Mononuclear cell (primary cell): Measurements from ENCODE around the gene PIK3C2G. TPM values are rescaled to one million over a fixed set of nuclear protein-coding genes. Genes with fewer than 3 reads are reported as not detected.
"Not testable (repeated sequence)": the region's sequence is repeated elsewhere in the genome, so short reads cannot be mapped to it uniquely, and the experiment has no call there.

Source experiments
- H3K27me3 ChIP-seq: 2 replicates; pipeline ENCODE4 v1.6.0; 2011; ENCODE audit warnings: low read length, control low read depth; ENCODE audit not compliant: insufficient read depth
- H3K4me1 ChIP-seq: 2 replicates; pipeline ENCODE4 v1.5.1; 2011; ENCODE audit warnings: mild to moderate bottlenecking, low read length, control low read depth; ENCODE audit not compliant: insufficient read depth
- H3K4me3 ChIP-seq: 2 replicates; pipeline ENCODE4 v1.5.1; 2011; ENCODE audit warnings: mild to moderate bottlenecking, low read length, moderate library complexity
- H3K9me3 ChIP-seq: 2 replicates; pipeline ENCODE4 v1.5.1; 2011; ENCODE audit warnings: low read depth, mild to moderate bottlenecking, control low read depth, low read length
- total RNA-seq: library from RNA; depleted of rRNA; stranded (reverse); fragments of >200 nt; gene quantifications from one replicate; pipeline ENCODE4 v1.2.3, GENCODE V29; 2012

The PIK3C2G gene, protein sequence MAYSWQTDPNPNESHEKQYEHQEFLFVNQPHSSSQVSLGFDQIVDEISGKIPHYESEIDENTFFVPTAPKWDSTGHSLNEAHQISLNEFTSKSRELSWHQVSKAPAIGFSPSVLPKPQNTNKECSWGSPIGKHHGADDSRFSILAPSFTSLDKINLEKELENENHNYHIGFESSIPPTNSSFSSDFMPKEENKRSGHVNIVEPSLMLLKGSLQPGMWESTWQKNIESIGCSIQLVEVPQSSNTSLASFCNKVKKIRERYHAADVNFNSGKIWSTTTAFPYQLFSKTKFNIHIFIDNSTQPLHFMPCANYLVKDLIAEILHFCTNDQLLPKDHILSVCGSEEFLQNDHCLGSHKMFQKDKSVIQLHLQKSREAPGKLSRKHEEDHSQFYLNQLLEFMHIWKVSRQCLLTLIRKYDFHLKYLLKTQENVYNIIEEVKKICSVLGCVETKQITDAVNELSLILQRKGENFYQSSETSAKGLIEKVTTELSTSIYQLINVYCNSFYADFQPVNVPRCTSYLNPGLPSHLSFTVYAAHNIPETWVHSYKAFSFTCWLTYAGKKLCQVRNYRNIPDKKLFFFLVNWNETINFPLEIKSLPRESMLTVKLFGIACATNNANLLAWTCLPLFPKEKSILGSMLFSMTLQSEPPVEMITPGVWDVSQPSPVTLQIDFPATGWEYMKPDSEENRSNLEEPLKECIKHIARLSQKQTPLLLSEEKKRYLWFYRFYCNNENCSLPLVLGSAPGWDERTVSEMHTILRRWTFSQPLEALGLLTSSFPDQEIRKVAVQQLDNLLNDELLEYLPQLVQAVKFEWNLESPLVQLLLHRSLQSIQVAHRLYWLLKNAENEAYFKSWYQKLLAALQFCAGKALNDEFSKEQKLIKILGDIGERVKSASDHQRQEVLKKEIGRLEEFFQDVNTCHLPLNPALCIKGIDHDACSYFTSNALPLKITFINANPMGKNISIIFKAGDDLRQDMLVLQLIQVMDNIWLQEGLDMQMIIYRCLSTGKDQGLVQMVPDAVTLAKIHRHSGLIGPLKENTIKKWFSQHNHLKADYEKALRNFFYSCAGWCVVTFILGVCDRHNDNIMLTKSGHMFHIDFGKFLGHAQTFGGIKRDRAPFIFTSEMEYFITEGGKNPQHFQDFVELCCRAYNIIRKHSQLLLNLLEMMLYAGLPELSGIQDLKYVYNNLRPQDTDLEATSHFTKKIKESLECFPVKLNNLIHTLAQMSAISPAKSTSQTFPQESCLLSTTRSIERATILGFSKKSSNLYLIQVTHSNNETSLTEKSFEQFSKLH (N-terminal part only)
- not detected for total RNA-seq

- no peaks in the 10 kb centered on the region for H3K27me3 ChIP-seq
- no peak within 1 kb of the TSS for H3K4me3 ChIP-seq
- H3K4me1 ChIP-seq = no peaks in the 10 kb centered on the region
- H3K9me3 ChIP-seq = no peaks in the 10 kb centered on the region
Measured at GRCh38 chr12:18261273-18261672, at the start of gene PIK3C2G. PIK3C2G (plus strand) TSS chr12:18261518; CDS start chr12:18282082, 20,564 bp downstream.

DNA sequence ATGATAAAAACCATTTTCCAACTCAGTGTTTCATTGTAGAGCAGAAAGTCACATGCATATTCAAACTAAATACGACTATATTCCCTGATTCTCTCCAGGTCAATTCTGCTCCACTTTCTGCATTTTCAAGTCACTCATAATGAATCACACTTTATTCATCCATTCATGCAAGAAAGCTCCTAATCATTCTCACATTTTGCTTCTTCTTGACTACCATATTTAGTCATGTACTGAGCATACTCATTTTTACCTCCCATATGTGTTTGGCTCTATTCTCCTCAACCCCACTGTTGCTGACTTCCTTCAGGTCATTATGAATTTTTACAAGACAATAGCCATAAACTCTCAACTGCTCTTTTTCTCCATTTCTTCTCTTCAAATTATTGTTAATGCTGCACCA lies 43.4 kb upstream of the PIK3C2G start:
- Histone ChIP-seq H3K27me3 (no peaks in the 10 kb centered on the region), H3K9me3 (peaks cover under 1% of the 10 kb centered on the region), H3K4me1 (no peaks in the 10 kb centered on the region), H3K4me3 (no peak overlapping the region)

DNA sequence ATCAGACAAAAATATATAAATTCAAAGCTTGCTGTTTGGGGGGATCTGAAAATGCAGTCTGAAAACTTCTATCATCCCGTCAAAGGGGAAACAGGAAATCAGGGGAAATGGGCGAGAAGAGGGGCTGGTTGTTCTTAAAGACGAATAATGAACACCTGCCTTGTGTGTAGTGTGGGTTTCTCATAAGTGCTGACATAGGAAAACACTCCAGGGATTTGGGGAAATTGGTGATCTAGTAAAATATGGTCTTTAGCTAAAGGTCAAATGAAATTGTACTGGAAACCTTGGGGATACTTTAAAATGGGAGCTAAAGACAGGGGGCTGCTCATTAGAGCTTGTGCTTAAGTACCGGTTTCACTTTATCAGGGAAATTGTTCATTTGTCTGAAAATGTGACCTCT lies 39.6 kb upstream of the PIK3C2G start:
- H3K27me3 ChIP-seq = no peaks in the 10 kb centered on the region
- no peaks in the 10 kb centered on the region for H3K4me1 ChIP-seq
- no peak overlapping the region for H3K4me3 ChIP-seq
- H3K9me3 ChIP-seq = no peaks in the 10 kb centered on the region

DNA sequence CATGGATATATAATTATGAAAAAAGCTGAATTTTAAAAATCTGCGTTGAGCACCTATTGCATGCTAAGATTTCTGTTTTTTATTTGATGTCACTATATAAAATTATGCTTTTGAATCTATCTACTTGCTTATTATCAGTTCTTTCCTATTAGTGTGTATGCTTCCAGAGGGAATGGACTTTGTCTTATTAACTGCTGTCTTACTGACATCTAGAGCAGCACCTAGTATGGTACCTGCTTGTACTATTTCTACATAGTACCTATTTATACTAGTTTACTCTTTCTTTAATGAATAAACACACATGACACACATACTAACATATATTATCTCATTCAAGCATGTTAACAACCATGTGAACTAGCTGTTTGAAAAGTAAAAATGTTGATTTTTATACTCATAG lies 38.6 kb upstream of the PIK3C2G start:
- H3K4me1 ChIP-seq = no peaks in the 10 kb centered on the region
- no peaks in the 10 kb centered on the region for H3K27me3 ChIP-seq
- H3K9me3 ChIP-seq = no peaks in the 10 kb centered on the region
- H3K4me3 ChIP-seq = no peak overlapping the region

- no peaks in the 10 kb centered on the region for H3K9me3 ChIP-seq
- H3K4me3 ChIP-seq = no peak overlapping the region
- H3K27me3 ChIP-seq = no peaks in the 10 kb centered on the region
- no peaks in the 10 kb centered on the region for H3K4me1 ChIP-seq
Measured at GRCh38 chr12:18224745-18225144, 36.6 kb upstream of the PIK3C2G start.

DNA sequence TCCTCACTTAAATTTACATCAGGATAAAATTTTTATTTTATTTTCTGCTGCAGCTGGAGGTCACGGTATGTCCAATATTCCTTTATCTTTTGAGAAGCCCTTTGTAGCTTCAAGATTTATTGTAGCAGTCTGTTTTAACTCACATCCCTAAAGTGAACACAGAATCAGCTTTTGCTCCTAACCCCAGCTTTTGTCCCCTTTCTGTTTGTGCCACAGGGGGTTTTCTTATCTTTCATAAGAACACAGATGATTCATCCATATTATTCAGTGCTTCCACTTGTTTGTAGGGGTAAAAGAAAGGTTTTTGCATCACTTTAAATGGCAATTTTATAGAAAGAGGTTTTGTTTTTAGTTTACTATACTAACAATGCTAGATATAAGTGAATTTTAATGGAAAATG lies 21.8 kb upstream of the PIK3C2G start:
- no peaks in the 10 kb centered on the region for H3K9me3 ChIP-seq
- H3K27me3 ChIP-seq = no peaks in the 10 kb centered on the region
- no peak overlapping the region for H3K4me3 ChIP-seq
- no peaks in the 10 kb centered on the region for H3K4me1 ChIP-seq

DNA sequence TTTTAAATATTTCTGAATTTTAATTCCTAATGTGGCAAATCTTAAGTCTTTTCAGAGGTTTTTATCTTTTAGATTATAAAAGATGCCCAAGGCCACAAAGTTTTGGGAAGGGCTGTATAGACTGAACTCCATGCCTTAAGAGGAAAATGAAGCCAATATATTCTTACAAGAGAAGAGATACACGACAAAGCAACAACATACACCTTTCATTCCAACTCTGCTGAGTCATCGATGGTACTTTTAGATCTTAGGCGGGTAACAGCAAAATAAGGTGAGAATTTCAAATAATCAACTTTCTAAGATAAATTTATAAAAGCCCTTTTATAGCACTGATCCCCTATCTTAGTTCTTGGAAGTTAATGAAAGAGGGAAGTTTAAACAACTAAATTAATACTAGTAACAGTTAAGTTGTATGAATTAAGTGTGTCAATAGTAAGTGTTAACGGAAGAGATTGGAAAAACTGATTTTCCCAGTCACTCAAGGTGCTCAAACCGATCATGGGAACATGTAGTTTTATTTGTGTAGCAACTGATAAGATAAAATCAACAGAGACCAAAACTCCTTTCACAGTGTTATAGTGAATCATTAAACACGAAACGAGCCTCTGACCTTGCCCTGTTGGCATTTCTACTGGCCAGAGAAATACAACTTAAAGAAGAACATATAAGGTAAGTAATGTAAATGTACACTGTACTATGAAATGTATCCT lies 18.8 kb upstream of the PIK3C2G start:
- H3K9me3 ChIP-seq = no peaks in the 10 kb centered on the region
- no peaks in the 10 kb centered on the region for H3K4me1 ChIP-seq
- H3K27me3 ChIP-seq = no peaks in the 10 kb centered on the region
- no peak overlapping the region for H3K4me3 ChIP-seq

DNA sequence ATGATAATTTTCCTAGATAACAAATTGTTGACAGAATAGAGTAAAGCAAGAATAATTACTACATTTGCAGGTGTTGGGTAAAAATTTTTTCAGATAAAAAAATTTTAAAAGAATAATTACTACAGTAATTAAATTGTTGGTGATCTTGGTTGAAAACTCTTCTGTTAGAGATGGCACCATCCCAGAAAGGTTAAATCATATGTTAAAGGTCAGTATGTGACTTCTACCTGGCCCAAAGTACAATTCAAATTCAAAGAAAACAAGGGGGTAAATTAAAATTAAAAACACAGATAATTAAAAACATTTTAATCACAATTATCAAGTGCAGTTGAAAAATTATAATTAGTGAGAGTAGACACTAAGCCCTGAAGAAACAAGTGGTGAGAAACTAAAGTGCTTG lies 18.1 kb upstream of the PIK3C2G start:
- H3K4me1 ChIP-seq = no peaks in the 10 kb centered on the region
- H3K9me3 ChIP-seq = no peaks in the 10 kb centered on the region
- no peaks in the 10 kb centered on the region for H3K27me3 ChIP-seq

GRCh38 chr12:18246066-18246465 lies 15.3 kb upstream of the PIK3C2G start:
- Histone ChIP-seq H3K4me1 (no peaks in the 10 kb centered on the region), H3K9me3 (no peaks in the 10 kb centered on the region)

More for the DNA sequence above, 18.1 kb upstream of the PIK3C2G start:
- no peak overlapping the region for H3K4me3 ChIP-seq

DNA sequence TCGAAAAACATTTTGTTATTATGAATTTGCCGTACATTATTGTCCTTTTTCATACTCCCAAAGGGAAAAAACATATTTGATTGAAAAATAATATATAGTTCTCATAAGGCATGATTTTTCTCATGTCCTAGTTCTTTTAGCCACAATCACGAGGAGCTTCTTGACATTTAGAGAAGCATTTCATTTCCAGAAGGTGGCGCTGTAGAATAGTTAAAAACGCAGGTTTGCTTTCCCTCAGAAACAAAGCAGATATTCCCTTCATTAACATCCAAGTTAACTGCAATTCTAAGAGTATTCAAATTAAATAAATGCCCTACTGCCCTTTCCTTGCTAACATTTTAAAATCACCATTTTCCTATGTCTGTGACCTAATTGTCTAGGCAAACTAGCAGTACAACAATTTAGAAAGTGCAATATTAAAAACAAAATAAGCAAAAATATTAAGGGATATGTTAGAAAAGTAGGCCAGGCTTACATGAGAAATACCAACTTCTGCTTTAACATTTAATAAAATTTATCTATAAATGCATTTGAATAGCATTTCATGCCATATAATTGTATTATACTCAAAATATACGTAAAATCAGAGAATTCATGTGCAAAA lies 10.9 kb upstream of the PIK3C2G start:
- no peaks in the 10 kb centered on the region for H3K9me3 ChIP-seq
- H3K27me3 ChIP-seq = no peaks in the 10 kb centered on the region
- no peaks in the 10 kb centered on the region for H3K4me1 ChIP-seq
- H3K4me3 ChIP-seq = no peak overlapping the region

More at GRCh38 chr12:18246066-18246465, 15.3 kb upstream of the PIK3C2G start:
- Histone ChIP-seq H3K4me3 (no peak overlapping the region), H3K27me3 (no peaks in the 10 kb centered on the region)

DNA sequence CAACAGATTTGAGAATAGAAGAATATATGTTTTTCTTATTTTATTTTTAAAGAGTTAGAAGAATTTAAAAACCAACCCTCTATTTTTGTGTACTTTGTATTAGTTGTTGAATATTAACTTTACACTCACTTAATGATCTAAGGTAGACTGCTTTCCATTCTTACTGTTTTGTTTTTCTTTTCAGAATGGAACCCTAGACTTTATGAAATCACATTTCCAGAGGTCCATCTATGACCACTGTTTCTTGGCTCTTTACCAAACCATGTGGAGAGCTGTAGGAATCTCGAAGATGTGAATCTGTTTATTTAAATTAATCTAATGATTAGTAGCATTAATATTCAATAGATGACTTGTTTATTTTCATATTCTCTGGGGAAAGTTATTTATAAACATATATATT lies 7.2 kb upstream of the PIK3C2G start:
- H3K9me3 ChIP-seq = no peaks in the 10 kb centered on the region
- H3K27me3 ChIP-seq = no peaks in the 10 kb centered on the region
- H3K4me3 ChIP-seq = no peak overlapping the region
- no peaks in the 10 kb centered on the region for H3K4me1 ChIP-seq

DNA sequence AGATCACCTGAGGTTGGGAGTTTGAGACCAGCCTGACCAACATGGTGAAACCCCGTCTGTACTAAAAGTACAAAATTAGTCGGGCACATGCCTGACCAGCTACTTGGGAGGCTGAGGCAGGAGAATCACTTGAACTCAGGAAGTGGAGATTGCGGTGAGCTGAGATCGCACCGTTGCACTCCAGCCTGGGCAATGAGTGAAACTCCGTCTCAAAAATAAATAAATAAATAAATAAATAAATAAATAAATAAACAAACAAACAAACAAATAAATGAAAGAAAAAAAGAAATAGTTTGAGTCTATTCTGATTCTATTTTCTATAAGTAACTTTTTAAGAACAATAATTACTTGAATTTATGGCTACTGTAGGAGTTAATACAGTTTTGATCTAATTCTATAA lies 6.3 kb upstream of the PIK3C2G start:
- H3K4me1 ChIP-seq, H3K4me3 ChIP-seq, H3K27me3 ChIP-seq, H3K9me3 ChIP-seq: not testable (repeated sequence)

DNA sequence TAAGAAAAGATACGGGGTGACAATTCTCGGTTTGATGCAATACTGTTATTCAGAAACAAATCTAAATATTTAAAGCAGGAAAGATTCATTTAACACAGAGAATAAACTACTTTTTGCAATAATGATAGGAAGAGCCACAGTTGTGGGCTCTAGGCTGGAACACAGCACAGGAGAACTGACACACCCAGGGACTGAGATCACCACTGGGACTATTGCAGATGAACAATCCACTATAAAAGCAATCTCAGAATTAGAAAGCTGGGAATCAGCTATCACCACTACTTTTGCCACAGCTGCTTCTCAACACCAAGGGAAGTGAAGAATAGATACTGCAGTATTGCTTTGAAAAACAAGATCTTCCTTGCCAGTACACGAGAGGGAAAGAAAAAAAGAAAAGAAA lies 4.1 kb upstream of the PIK3C2G start:
- Histone ChIP-seq H3K9me3 (no peaks in the 10 kb centered on the region), H3K4me1 (no peaks in the 10 kb centered on the region), H3K4me3 (no peak overlapping the region), H3K27me3 (no peaks in the 10 kb centered on the region)

- H3K9me3 ChIP-seq = no peaks in the 10 kb centered on the region
- H3K4me3 ChIP-seq = no peak overlapping the region
- no peaks in the 10 kb centered on the region for H3K4me1 ChIP-seq
- no peaks in the 10 kb centered on the region for H3K27me3 ChIP-seq
Measured at GRCh38 chr12:18258929-18259328, 2.4 kb upstream of the PIK3C2G start.
